Measurements from ENCODE around the gene SRP54.

- TF ChIP-seq CTCF (IDR thresholded peaks at IDR 0.05; ENCODE audit: extremely low read depth in 1 of 2, insufficient read depth in 1 of 2, low read depth in 1 of 2, low read length in 2 of 2) (no peak), EZH2 (IDR thresholded peaks at IDR 0.05; ENCODE audit: borderline replicate concordance, low read depth, low read length, severe bottlenecking) (no peak), POLR2A (IDR thresholded peaks at IDR 0.05; ENCODE audit: low read depth, low read length) (no peak), MAX (IDR thresholded peaks at IDR 0.05; ENCODE audit: insufficient read depth, insufficient read length) (no peak), POLR2AphosphoS5 (IDR thresholded peaks at IDR 0.05; ENCODE audit: insufficient read depth, low read depth, low read length) (no peak), MYC (IDR thresholded peaks at IDR 0.05; ENCODE audit: low read depth, low read length) (no peak), FOS (IDR thresholded peaks at IDR 0.05; ENCODE audit: borderline replicate concordance, insufficient read depth, low read length) (no peak)
Observed at GRCh38 chr14:35073486-35073885, 90.7 kb downstream of the SRP54 start.
